Fibroblast of gingiva (primary cell): ENCODE data around the gene ZBTB24.
A peak's percentile ranks its signal among the peaks of the same experiment; 100 is the strongest.

Source experiments
- DNase-seq: peaks from one replicate; pipeline ENCODE4 v3.0.0-alpha.2; 2011; ENCODE audit warnings: low read depth

The ZBTB24 gene

DNA sequence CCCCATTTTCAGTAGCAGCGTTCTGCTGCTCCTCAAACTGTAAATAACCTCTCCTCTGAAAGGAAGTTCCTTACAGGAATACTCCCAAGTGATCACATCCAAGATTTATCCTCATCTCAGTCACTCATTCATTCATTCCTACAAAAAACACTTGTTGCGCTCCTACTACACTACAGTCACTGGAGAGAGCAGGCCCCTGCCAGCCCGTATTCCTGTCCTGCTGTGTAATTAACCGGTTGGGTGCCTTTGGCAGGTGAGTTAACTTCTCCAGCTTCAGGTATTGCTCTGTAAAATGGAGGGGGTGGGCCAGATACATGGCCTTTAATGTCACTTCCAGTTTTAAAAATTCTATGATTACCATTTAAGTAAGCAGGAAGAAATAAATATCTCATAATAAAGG, 15.0 kb upstream of the ZBTB24 start:
- DNase-seq, result no peak

DNA sequence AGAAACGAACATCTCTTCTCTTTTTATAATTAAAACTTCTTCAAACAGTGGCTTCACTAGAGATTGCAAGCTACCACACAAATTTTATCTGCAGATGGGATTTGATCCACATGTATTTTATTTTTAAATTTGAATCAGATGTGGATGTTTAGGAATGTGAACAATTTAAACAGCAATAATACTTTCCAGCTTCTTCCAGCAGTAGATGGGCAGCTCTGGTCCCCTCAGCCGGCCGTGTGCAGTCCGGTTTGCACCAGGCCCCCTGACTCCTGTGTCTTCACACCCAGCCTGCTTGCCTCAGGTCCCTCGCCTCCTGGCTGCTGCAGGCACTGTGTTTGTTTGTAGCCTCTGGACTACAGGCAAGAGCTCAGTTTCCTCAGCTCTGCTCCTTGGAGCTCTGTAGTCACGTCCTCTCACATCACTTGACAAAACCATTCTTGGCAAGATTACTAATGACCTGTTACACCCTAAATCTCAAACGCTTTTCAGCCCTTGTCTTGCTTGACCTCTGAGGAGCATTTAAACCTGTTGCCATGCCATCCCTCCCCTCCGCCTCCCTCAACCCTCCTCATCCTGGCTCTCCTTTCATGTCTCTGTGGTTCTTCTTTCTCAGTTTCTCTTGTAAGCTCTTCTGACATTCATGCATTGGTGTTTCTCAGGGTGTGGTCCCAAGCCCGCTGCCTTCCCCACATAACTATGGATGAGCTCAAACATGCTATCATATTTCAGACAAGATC, 13.2 kb upstream of the ZBTB24 start:
- DNase-seq, result peak; percentile 43

DNA sequence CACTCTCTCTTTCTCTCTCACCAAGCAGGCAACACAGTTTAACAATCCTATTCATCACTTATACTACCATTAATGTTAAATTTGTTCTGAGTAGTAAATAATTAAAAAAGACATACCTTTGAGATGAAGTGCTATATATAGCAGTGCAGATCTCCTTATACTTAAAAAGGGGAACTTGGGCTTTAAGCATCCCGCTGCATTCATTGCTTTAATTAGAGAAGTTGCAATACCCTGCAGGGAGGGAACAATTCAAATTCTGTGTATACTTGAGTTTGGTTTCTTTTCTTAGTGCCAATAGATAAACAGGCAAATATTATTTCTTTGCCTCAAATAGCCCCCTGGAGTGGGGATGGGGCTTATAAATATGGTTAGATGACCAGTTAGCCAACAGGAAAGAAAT, 10.8 kb upstream of the ZBTB24 start:
- DNase-seq, result no peak

DNA sequence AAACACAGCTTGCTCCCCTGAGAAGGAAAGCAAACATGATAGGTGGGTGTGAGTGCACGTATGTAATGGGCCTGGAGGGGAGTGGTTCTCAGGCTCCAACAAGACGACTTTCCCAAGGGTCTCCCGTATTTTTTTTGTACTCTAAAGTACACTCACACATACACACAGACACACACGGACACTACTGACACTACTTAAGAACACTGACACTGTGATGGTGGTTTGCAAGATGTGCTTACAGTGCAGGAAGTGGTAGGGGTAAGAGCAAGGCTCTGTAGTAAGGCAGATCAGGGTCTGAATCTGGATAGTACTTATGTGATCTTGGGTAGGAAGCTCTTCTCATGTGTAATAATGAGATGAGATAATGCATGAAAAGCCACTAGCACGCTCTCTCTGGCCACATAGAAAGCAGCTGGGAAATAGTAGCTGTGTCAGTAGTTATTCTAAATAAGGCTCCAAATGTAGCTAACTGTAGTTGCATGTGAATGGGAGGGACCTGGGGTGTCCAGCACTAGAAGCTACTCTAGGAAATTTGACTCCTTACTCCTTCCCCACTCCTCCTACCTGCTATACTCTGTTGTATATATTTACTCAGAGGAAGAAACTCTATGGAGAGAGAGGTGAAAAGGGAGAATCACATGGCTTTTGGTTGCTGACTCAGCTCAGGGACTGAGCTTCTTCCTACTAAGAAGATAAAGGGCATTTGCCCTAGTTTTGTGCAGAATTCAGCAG, 8.4 kb upstream of the ZBTB24 start:
- DNase-seq, result no peak

DNA sequence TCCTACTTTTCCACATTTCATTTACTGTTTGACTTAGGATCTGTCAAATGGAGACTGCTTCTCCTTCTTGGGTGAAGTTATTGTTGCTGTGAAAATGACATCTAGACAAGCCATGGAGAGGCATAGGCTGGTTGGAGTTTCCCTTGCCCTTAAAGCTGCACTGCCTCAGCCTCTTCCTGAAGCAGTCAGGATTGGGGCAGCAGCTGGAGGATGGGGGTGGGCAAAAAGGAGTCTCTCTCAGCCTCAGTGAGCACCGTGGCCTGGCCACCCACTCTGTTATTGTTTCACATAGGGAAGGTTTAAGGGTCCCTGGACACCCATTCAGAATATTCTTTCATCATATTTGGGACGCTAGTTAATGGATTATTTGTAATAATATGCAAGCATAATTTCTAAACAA, 7.7 kb upstream of the ZBTB24 start:
- DNase-seq, result no peak

DNA sequence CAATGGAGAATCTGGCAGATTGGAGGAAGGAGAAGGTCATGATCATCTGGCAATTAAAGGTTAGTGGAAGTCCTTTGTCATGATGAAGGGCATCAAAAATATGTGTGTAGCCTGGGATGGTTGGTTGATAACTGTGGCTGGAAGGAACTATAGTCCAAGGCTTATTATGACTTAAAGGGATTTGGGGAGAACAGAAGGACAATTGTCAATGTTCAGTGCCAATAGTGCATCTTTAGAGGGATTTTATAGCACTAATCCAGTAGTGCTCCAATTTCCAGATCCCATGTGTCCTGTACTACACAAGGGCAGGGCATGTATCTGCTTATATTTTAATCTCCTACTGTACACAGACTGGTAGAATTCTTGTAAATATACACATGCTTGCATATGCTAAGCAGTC, 5.0 kb upstream of the ZBTB24 start:
- DNase-seq, result no peak

GRCh38 chr6:109486068-109486467, 3.0 kb upstream of the ZBTB24 start:
- no peak for DNase-seq

GRCh38 chr6:109485266-109485935, 2.4 kb upstream of the ZBTB24 start:
- no peak for DNase-seq

GRCh38 chr6:109484122-109484521, 1.1 kb upstream of the ZBTB24 start:
- DNase-seq, result no peak

GRCh38 chr6:109483735-109484057, 677 bp upstream of the ZBTB24 start:
- DNase-seq, result no peak

DNA sequence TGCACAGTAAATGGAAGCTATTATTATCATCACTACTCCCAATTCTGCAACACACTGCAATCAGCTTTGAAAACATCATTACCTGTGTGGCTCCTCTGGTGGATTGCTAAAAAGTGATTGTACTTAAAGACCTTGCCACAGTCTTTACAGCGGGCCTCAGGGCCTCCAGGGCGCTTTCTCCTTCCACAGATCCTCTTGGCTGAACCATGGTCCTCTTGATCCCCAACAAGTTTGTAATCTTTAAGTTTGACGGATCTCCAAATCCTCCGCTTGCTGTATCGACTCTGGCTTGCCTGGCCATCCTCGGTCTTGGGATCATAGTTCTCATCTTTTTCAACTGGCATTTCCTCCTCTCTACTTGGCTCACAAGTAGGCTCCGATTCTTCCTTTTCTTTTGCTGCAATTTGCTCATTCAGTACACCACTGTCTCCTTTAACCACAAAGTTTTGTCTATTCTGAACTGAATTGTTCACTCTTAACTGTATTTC, 2.0 kb downstream of the ZBTB24 start:
- DNase-seq, result no peak

GRCh38 chr6:109478841-109479624, 4.0 kb downstream of the ZBTB24 start:
- no peak for DNase-seq

DNA sequence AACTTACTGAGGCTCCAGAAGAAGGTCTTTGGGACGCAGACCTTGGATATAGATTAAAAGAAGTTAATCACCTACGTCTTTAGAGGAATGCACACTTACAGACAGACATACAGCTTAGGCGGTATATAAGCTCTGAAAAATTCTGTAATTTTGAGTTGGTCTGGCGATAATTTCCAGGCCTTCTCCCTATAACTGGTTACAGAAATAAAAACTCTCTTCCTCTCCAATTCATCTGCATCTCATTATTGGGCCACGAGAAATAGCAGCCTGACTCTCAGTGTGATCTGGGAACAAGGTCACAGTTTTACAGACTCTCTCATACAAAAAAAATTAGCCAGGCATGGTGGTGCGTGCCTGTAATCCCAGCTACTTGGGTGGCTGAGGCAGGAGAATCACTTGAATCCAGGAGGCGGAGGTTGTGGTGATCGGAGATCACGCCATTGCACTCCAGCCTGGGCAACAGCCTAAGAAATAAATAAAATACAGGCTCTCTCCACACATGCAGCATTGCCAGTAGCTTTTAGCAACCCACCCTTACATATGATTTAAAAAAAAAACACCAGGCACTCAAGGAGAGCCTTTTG, 4.7 kb downstream of the ZBTB24 start:
- peak; percentile 74 for DNase-seq

DNA sequence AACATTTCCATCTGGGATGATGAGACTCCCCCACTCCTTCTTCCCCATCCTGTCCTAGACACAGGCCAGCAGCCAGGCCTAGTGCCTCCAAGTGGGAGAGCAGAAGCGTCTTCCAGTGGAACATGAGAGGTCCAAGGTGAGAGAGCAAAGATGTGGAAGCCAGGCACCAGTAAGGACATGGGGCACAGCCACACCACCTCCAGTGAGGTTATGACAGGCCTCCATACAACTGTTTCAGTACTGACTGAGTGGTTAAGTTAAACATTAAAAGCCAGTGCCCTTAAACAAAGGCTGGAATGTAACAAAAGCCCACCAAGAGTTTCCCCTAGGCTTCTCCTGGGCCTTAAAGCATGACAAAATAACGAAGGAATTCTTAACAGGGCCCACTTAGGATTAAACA, 5.3 kb downstream of the ZBTB24 start:
- no peak for DNase-seq

DNA sequence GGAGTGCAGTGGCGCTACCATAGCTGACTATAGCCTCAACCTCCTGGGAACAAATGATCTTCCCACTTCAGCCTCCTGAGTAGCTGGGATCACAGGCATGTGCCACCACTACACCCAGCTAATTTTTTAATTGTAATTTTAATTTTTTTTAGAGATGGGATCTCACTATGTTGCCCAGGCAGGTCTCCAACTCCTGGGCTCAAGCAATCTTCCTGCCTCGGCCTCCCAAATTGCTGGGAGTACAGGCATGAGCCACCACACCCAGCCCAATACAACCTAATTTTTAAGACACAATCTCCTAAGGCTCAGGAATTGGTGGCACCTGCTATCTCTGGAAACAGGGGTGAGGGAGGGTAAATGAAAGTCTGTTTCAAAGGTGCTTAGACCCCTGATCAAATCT, 5.8 kb downstream of the ZBTB24 start:
- no peak for DNase-seq

GRCh38 chr6:109475625-109476024, 7.4 kb downstream of the ZBTB24 start:
- DNase-seq, result no peak

DNA sequence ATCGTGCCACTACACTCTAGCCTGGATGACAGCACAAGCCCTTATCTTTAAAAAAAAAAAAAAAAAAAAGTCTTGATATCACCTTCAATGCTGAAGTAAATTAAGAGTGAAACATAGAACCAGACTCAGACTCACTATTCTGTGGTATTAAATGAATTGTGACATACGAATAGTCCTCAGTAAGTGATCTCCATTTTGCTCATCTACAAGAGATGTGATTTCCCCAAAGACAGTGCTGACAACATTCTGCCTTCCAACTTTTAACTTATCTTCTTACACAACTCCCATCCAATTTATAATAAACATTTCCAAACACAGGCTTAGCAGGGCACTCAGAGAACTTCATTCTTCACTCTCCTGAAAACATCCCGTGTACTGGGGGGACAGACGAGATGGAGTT, 8.0 kb downstream of the ZBTB24 start:
- DNase-seq, result no peak

- no peak for DNase-seq
Observed at GRCh38 chr6:109473120-109473519, 9.9 kb downstream of the ZBTB24 start.

- no peak for DNase-seq
Observed at GRCh38 chr6:109472132-109472995, 10.7 kb downstream of the ZBTB24 start.

DNA sequence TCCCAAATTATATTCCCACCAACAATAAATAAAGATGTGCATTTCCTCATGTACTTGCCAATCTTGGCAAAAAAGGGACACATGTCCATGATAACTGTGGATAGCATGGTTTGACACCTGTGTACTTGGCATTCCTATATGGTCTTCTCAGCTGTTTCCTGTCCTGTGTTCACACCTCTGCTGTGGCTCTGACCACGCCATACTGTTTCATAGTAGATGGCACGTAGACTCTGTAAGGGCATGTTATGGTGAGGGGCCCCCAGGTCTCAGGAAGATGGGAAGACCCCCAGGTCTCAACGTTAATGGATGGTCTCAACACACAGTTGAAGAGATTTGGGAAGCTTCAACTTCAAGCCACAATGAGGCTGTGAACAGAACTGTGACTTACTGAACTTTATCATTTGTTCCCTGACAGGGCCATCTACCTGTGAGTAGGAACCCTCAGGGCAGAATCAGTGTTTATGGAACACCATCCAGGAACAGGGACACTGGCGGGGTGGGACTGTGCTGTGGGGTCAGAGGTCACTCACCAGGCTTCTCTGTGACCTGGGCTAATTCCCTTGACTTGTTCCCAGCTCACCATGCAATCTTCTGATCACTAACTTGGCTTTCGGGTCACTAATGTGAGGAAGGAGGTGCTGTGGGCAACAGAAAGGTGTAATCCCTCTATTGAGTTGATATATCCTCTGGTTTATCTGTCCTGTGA, 11.8 kb downstream of the ZBTB24 start:
- no peak for DNase-seq
